Measurements from ENCODE around the gene IMMP2L. TPM values are rescaled to one million over a fixed set of nuclear protein-coding genes. Genes with fewer than 3 reads are reported as not detected.

The IMMP2L gene
- total and polyA plus RNA-seq, 2 of the 8 experiments (the other 6 are each of a cell fraction or from before 2014, with no cell fraction given): 2.3 to 10.1 TPM

- Histone ChIP-seq H4K8ac (ENCODE audit: extremely low read depth, insufficient read depth, low read length) (no peak overlapping the region), H3K9me3 (ENCODE audit: insufficient read depth in 2 of 2, low read depth in 1 of 2, low read length in 1 of 2) (no peaks in the 10 kb centered on the region), H3K27ac (ENCODE audit: low read depth, low read length) (no peak overlapping the region), H3K9ac (replicated peaks in 1 of 4; ENCODE audit: extremely low read depth in 1 of 4, low read depth in 3 of 4, low read length in 3 of 4) (no peak overlapping the region), H3K14ac (ENCODE audit: insufficient read length) (no peak overlapping the region), H3K79me2 (ENCODE audit: control insufficient read depth in 1 of 2, insufficient read depth in 2 of 2, low read length in 2 of 2) (no peaks in the 10 kb centered on the region), H2BK5ac (ENCODE audit: low read depth, low read length) (no peak overlapping the region), H3K27me3 (replicated peaks in 1 of 4; ENCODE audit: control insufficient read depth in 3 of 4, extremely low read depth in 1 of 4, insufficient read depth in 3 of 4, low read length in 3 of 4) (no peaks in the 10 kb centered on the region), H2AK5ac (ENCODE audit: low read depth, low read length) (no peak overlapping the region), H4K20me1 (replicated peaks in 1 of 2; ENCODE audit: control insufficient read depth in 1 of 2, insufficient read depth in 2 of 2, low read length in 2 of 2) (no peaks in the 10 kb centered on the region), H3K4me3 (ENCODE audit: extremely low read depth in 1 of 4, insufficient read depth in 2 of 4, low read depth in 3 of 4, low read length in 4 of 4) (no peak overlapping the region), H3K4me2 (ENCODE audit: insufficient read depth in 1 of 2, low read depth in 2 of 2, low read length in 2 of 2) (no peak overlapping the region), H4K5ac (ENCODE audit: insufficient read length, low read depth, low read length) (no peak overlapping the region), H3K79me1 (ENCODE audit: low read depth, low read length) (no peaks in the 10 kb centered on the region), H2BK120ac (replicated peaks; ENCODE audit: low read depth, low read length) (no peak overlapping the region), H2BK12ac (ENCODE audit: low read depth, low read length) (no peak overlapping the region), H3K56ac (replicated peaks; ENCODE audit: insufficient read length, low read depth, low read length) (no peak overlapping the region), H3K4me1 (replicated peaks in 1 of 4; ENCODE audit: control insufficient read depth in 3 of 4, insufficient read depth in 4 of 4, low read length in 3 of 4) (no peaks in the 10 kb centered on the region), H2AFZ (ENCODE audit: low read length) (no peak overlapping the region), H3K23me2 (ENCODE audit: low read depth, low read length) (no peaks in the 10 kb centered on the region), H3K18ac (ENCODE audit: extremely low read depth, low read length) (no peak overlapping the region), H2BK15ac (ENCODE audit: low read length) (no peak overlapping the region), H3K23ac (ENCODE audit: insufficient read length) (no peak overlapping the region), H3K4ac (replicated peaks; ENCODE audit: insufficient read length, low read depth, low read length) (no peak overlapping the region), H4K91ac (replicated peaks; ENCODE audit: insufficient read length, low read length) (no peak overlapping the region), H2BK20ac (ENCODE audit: low read length) (no peak overlapping the region), H3K36me3 (ENCODE audit: control insufficient read depth in 2 of 4, insufficient read depth in 4 of 4, low read length in 3 of 4) (no peaks in the 10 kb centered on the region)
- ChIA-PET POLR2A (ENCODE audit: partially characterized antibody) (no interaction called here), CTCF (ENCODE audit: partially characterized antibody) (no interaction called here)
- FAIRE-seq: no peak
- DNase-seq (ENCODE audit: low read depth in 1 of 2, low spot score in 2 of 2): no peak
- 95% methylated on average over 2 of the region's 2 CpGs; no CpG with 5 or more reads in 1 of the 2 experiments for WGBS, 2 experiments (ENCODE audit: extremely low coverage in 1 of 2, insufficient coverage in 1 of 2, insufficient read length in 1 of 2, insufficient replicate concordance in 2 of 2, low coverage in 1 of 2, low lambda C conversion rate in 2 of 2, missing lambda C conversion rate in 1 of 2)
- TF ChIP-seq NRF1 (IDR thresholded peaks at IDR 0.05; ENCODE audit: low read depth, low read length) (no peak), POLR2AphosphoS5 (IDR thresholded peaks at IDR 0.05; ENCODE audit: low read depth, low read length) (no peak), CHD2 (IDR thresholded peaks at IDR 0.05; ENCODE audit: low read length) (no peak), BCL11A (IDR thresholded peaks at IDR 0.05; ENCODE audit: low read depth in 2 of 2, low read length in 2 of 2) (no peak), CEBPB (IDR thresholded peaks at IDR 0.05; ENCODE audit: low read depth, low read length) (no peak), SRF (IDR thresholded peaks at IDR 0.05; ENCODE audit: low read depth, low read length) (no peak), EP300 (IDR thresholded peaks at IDR 0.05; ENCODE audit: borderline replicate concordance in 1 of 2, low read depth in 2 of 2, low read length in 2 of 2) (no peak), SIRT6 (IDR thresholded peaks at IDR 0.05; ENCODE audit: low read length) (no peak), MAFK (IDR thresholded peaks at IDR 0.05; ENCODE audit: low read depth, low read length) (no peak), GABPA (IDR thresholded peaks at IDR 0.05; ENCODE audit: borderline replicate concordance, insufficient read depth, low read length) (no peak), FOSL1 (IDR thresholded peaks at IDR 0.05; ENCODE audit: insufficient read depth, low read depth, low read length) (no peak), MAX (IDR thresholded peaks at IDR 0.05) (no peak)
These were observed 386.3 kb downstream of the IMMP2L start for GRCh38 chr7:111175908-111176441.

Data from H1 (cell line).